GM18502 (cell line): Measurements from ENCODE around the gene RHOBTB1.
A peak's percentile ranks its signal among the peaks of the same experiment; 100 is the strongest.
"Not testable (repeated sequence)": the region's sequence is repeated elsewhere in the genome, so short reads cannot be mapped to it uniquely, and the experiment has no call there.

ENCODE experiments used
- ATAC-seq: cut with Tn5 transposase; IDR thresholded peaks from one replicate; pipeline ENCODE4 v1.9.1; 2021; ENCODE audit warnings: mild to moderate bottlenecking; ENCODE audit not compliant: unreplicated experiment, poor library complexity

Gene RHOBTB1

DNA sequence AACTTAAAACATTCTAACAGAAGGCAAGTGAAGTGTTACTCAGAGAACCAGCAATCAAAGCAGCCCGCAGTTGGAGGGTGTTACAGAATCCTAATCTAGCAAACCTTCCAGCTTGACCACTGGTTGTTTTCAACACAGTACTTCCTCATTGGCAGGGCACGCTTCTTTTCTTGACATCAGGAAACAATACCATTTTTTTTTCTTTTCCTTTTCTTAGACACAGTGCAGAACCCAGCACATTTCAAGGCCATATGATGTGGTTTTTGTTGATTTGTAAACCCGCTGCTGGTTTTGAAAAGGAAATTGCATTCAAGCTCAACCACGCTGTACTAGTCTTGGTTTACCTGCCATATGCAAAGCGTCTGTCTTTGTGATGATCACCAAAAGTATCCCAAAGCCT, 33.4 kb downstream of the RHOBTB1 start:
- no peak for ATAC-seq

DNA sequence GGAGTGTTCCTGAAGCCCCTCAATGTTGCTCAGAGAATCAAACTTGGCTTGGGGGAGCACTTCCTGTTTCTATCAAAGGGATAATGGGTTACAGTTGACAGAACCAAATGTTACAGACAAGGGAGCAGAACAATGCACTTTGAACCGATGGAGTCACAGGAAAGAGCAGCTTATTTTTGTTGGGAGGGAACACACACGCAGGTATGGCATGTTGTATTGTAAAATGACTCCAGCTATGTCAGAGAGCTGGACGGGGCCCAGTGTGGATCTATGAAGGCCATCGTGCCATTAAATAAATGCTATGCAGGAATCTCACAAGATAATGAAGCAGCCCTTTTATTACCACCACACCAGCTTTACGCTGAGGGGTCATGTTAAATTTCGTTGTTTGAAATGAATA, 35.1 kb downstream of the RHOBTB1 start:
- ATAC-seq, result no peak

DNA sequence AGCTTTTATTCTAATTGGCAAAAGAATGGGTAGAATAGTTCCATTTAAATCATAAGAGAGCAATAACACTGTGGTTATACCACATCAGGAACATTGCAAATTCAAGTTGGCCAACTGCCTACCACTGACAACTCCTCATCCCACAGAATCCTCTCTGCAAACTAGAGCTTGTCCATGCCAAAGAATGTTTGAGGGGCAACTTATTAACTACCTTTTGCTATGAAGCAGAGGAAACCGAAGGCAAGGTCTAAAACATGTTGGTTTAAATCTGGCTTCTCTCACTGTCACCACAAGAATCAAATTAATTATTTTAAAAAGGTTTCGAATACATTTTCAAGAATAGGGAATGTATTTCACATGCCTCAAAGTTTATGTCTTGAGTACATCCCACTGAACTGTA, 36.0 kb downstream of the RHOBTB1 start:
- no peak for ATAC-seq

DNA sequence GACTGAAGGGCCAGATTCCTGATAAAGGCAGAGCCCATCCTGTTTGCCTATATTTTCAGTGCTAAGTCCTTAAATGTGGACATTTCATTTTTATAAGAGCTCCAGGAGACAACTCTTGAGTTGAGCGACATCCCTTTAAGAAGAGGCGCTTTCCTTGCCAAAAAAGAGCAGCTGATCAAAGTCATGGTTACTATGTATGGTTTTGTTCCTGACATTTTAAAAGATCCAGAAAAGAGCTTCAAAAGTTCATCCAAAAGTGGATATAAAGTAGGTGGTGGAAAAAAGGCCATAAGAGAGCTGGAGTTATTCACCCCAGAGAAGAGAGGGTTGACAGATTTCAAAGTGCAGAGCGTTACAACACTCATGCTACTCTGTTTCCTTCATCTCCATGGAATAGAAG, 36.7 kb downstream of the RHOBTB1 start:
- no peak for ATAC-seq

DNA sequence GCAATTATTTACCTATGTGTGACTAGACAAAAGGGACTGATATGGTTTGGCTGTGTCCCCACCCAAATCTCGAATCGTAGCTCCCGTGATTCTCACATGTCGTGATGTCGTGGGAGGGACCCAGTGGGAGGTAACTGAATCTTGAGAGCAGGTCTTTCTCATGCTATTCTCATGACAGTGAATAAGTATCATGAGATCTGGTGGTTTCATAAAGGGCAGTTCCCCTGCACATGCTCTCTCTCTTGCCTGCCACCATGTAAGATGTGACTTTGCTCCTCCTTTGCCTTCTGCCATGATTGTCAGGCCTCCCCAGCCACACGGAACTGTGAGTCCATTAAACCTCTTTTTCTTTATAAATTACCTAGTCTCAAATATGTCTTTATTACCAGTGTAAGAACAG, 37.2 kb downstream of the RHOBTB1 start:
- ATAC-seq, result not testable (repeated sequence)

DNA sequence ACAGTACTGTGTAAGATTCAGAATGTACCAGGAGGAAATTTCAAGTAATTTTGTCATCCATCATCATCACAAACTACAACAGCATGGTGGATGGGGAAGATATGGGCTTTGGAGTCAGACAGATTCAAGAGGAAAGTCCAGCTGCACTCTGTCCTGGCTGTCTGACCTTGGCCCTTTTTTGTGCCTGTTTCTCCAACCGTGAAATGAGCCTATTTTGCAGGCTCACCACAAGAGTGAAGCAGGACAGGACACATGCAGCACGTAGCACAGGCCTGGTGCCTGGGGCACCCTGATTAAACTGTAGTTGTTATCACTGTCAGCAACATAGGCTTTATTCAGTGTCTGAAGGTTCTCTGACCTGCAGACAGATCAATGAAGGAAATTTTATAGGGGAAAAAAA, 37.6 kb downstream of the RHOBTB1 start:
- no peak for ATAC-seq

DNA sequence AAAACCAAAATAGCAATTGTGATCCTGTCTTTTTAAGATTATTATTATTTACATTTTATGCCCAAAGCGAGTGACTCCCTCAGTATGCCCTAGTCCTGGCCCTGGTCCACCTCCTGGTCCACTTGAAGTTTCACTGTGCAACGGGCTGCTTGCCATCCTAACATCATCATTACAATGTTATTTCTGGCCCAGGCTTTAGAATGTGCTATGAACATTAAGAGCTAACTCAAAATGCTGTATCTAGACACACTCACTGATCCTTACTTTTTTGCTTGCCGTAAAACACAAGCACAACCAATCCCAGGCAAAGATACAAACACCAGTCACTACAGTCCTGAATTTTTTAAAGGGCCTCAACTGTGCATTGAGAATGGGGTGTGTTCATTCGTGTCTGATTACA, 38.4 kb downstream of the RHOBTB1 start:
- no peak for ATAC-seq

DNA sequence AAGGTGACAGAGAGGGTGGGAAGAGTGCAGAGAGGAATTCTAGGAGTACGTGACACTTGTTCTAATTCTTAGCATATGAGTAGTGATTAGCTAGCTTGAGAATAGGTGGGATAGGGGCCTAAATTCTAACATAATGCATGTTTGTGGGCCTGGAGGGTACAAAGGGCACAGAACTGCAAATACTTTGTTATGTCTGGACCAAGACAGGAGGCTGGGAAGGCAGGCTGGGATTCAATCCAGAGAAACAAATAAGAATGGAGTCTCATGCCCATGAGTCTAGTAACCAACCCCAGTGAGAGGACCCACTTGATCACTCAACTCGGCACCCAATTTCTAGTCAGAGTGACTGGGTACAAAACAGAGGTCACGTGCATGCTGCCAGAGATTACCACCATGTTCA, 40.9 kb downstream of the RHOBTB1 start:
- no peak for ATAC-seq

DNA sequence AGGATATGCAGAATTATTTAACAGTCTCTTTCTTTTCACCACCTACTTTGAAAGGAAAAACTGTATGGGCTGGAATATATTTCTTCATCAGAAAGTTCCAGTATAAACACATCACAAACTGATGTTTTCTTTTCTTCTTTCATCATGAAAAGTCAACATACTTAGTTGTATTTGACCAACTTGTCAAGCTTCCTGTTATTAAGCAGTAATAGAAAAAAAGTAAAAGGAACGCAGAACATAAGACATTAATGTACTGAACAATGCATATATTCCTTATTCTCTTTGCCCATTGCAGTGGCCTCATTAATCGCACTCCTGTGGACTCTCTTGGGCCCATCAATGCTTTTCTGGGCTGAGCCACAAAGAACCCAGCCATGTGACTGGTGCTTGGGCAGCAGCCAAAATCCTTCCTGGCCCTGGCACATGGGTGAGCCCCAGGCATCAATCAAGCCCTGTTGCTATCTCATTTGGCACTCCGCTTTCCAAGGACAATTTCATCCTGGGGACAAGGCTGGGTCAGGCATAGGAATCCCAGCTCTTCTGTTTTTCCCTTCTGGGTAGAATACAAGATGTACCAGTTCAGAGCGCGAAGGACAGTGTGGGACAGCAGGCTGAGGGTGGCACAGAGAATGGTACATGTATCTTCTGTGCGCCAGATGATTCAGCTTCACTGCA, 42.3 kb downstream of the RHOBTB1 start:
- no peak for ATAC-seq

DNA sequence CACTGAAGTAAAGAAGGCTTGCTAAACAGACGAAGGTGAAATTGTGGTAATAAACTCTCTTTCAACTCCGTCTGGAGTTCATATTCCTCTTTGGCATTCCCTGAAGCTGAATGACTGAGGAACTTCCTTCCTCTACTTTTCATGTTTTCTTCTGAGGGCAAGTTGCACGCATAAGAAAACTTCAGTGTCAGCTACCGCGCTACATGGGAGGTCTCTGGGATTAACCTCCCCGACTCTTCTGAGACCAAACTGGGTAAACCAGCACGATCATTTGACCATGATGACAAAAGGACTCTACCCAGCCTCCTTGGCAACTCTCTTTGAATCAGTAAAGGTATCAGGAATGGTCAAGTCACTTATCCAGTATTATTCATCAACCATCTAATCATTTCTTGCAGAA, 44.7 kb downstream of the RHOBTB1 start:
- no peak for ATAC-seq

DNA sequence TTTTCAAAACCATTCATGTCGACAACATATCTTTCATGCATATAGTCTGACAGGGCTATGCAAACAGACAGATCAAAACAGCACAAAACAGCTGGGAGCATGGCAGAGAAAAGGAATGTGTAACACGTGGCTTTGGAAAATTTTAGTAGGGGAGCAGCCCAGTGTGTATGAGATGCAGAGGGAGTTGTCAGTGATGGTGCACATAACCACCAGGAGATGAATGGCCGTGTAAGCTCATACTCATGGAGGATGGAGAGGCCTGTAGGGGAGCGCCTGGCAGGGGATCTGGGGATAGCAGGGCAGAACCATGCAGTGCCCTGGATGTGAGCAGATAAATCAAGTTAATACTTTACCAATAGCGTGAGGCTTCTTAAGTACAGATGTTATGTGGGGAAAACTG, 45.7 kb downstream of the RHOBTB1 start:
- ATAC-seq, result no peak

DNA sequence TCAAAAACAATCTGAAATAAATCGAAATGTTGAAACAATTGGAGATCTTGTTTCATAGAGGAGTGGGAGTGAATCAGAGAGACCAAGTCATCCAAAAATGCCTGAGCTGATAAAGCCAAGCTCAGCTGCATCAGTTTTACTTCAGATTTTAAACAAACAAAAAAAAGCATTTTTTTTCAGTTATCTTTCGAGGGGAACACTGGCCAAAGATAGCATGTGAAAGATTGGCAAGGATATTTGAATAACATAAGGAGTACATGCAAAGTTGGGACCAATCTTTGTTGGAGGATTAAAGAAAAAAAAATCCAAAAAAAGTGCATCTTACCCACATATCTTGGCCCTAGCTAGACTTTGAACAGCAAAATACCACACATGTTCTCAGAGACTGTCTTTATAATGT, 47.2 kb downstream of the RHOBTB1 start:
- ATAC-seq, result no peak

DNA sequence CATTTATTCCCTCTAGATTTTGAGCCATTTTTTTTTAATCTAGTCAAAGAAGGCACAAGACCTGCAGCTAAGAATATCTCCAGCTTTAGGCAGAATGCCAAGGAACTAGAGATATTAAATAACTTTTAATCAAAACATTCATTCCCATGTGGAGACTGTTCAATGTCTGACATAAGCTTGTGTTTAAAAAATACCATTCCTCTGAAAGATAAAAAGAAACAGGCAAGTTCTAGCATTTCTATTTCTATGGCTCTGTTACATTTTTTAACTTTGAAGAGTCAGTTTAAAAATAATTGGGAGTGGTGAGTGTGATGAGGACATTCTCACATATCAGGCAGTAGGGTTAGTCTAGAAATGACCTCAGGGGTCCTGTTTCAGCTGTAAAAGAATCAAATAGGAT, 48.0 kb downstream of the RHOBTB1 start:
- ATAC-seq, result no peak

DNA sequence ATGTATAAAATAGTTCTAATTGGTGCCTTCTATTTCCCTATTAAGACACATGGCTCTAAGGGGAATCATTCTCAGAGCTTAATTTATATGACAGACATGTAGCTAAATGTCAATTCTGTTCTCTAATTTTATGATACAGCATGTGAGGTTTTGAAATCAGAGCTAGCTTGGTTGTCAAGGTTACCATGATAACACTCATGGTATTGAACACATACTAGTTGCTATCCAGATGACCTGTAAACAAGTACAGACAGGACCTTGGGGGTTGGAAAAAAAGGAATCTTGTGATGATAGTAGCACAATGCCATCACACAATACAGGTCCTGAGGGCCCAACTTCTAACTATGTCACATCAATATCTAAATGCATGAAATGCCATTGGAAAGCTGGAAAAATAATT, 49.2 kb downstream of the RHOBTB1 start:
- ATAC-seq, result no peak

DNA sequence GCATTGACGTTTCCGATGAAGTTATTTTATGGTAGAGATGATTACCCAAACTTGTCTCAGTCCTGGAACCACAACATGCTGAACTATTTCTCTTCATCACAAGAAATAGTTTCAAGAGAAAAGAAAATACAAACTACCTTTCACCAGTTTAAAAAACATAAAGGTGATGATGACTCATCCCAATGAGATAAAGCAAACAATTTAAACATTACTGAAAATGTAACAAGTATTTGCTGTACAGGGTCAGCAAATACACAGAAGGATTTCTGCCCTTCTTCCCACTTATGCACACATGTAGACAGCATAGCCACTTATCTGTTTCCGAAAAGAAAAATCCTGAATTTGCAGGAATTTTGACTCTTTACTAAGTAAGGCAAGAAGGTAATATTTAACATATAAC, 50.8 kb downstream of the RHOBTB1 start:
- no peak for ATAC-seq

DNA sequence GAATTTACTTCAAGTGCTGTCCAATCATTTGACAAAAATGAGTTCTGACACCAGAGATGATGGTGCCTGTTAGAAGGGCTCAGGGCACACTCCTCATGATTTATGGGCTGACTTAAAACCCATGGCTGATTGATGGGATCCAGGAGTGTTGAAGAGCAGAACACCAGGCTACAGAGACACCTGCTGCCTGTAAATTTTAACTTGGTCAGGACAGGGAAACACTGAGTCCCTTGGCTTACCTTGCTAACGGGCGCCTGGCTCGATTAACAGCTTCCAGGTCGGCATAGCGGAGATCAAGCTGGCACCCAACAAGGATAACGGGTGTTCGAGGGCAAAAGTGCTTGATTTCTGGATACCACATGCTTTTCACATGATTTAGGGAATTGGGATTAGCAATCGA, 51.4 kb downstream of the RHOBTB1 start:
- ATAC-seq, result no peak

DNA sequence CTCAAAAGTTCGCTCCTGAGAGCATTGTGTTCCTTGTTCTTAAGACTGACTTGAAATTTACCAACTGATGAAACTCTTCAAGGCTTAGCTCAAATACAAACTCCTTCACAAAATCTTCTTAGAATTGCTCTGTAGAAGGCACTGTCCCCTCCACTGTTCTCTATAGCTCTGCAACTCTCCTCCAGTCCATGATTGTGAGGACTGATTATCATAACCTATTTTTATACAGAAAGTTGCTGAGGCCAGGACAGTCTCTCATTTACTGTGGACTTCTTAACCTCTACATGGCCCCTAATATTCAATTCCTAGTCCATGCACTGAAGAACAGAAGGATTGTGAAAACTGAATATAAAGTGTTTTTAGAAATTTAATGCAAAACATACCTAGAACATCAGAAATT, 53.2 kb downstream of the RHOBTB1 start:
- no peak for ATAC-seq

DNA sequence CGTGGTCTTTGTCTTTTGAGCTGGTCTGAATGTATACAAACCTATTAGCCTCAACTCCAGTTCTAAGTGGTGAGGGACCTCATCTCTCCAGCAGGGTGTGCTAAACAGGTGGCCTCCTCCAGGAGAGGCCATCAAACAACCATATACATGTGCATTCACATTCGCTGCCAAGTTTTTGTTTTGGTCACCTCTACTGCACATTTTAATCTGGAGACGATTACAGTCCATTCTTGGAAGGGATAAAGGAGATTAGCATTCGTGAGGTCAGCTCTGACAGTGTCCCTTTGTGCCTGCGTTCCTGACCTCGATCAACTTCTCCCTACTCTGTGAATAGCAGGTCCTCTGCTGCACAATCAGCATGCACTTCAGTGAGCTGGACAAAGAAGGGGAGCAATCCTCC, 60.8 kb downstream of the RHOBTB1 start:
- ATAC-seq, result peak; percentile 75

DNA sequence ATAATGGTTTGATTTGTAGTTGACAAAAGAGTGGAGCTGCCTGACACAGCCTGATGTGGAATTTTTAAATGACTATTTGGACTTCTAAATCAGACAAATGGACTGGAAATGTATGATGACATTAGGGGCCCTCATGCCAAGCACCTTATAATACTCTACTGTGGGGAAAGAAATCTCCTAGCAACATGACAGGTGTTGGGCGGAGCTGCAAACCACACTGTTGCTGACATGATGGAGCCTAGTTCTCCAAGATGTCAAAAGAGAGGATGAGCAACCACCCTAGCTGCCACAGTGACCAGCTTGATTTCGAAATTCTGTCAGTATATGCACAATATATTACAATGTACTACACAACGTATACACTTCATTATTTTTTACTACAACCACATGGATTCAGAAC, 65.8 kb downstream of the RHOBTB1 start:
- ATAC-seq, result no peak

DNA sequence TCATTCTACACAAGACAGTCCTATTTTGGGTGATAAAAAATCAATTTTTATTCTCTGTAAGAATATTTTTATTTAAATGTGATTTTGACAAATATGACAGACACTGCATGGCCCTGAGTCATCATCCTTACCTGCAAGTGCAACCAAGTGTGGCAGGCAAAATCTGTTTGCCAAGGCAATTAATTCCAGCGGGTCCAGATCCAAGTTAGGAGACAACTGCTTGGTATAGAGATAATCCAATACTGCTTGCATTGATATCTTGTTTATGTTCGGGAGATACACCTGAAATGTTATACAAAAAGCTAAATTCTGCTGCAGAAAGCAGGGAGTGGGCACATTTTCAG, 66.2 kb downstream of the RHOBTB1 start:
- ATAC-seq, result no peak

DNA sequence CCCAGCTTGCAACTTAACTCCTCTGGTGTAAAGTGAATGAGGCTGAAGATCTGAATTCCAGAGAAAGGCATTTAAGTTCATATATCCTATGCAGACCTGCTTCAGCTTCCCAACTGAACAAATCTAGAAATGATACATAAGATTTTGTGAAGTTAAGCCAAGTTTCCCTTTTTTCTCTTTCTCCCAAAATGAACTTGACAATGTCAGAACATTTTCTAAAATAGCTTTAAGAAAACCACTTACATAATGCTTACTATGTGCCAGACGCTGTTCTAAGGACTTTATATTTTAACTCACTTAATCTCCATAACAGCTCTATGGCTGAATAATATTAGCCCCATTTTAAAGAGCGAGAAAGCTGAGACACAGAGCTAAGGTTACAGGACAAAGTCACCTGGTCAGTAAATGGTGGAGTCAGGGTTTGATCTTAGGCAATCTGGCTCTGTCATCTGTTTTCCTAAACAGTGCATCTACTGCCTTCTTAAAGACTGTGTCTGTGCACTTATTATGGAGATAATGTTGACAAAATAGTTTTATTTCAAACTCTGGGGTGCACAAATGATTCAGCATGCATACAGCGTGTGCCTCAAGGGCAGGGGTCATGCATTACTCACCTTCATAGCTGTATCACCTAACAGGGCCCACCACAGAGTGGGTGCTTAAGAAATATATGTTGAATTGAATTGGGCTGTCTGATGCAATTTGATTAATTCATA, 66.8 kb downstream of the RHOBTB1 start:
- ATAC-seq, result no peak

DNA sequence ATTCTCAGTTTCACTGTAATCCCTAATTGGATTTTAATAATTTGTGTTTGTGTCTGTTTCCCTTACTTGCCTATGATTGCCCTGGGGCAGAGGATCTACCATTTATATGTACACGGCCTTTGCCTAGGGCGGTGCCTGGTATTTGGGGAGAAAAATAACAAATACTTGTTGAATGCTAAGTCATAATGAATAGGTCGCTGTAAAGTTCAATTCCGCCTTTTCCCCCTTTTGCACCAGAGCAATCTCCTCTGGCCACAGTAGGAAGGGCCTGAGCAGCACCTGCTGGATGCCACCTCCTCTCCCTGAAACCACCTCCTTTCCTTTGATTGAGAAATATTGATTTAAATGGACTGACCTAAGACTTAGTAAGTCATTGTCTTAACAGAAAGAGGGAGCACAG, 70.2 kb downstream of the RHOBTB1 start:
- ATAC-seq, result no peak
